GM19372 (cell line): ENCODE results near the gene CDK11A.
A peak's percentile ranks its signal among the peaks of the same experiment; 100 is the strongest.
"Not testable (repeated sequence)": the region's sequence is repeated elsewhere in the genome, so short reads cannot be mapped to it uniquely, and the experiment has no call there.

Experiments
- ATAC-seq: cut with Tn5 transposase; IDR thresholded peaks from one replicate; pipeline ENCODE4 v1.9.1; 2021; ENCODE audit warnings: mild to moderate bottlenecking, low read depth, moderate library complexity; ENCODE audit not compliant: unreplicated experiment

The CDK11A gene

DNA sequence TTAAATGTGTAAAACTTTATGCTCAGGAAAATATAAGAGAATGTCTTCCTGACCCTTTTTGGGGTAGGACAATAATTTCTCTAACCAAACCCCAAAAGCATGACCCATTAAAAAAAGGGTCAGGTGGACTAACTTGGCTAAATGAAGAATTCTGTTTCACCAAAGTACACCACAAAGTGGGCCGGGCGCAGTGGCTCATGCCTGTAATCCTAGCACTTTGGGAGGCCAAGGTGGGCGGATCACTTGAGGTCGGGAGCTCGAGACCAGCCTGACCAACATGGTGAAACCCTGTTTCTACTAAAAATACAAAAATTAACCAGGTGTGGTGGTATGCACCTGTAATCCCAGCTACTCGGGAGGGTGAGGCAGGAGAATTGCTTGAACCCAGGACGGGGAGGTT is 34.6 kb downstream of the CDK11A start:
- not testable (repeated sequence) for ATAC-seq

DNA sequence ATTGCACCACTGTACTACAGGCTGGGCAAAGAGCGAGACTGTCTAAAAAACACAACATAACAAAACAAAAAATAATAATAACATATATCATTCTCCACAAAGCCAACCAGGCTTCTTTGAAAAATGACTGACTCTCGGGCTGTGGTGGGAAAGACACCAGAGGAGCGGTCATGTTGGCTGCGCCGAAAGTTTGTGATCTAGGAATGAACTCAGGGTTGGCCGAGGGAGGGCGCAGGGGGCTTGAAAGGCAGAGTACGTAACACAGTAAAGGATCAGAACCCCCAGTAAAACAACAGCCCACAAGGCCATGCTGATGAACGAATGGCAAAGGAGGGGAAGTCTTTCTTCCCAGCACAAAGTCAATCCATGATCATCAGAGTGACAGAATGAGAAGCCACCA is 36.3 kb downstream of the CDK11A start:
- no peak for ATAC-seq

DNA sequence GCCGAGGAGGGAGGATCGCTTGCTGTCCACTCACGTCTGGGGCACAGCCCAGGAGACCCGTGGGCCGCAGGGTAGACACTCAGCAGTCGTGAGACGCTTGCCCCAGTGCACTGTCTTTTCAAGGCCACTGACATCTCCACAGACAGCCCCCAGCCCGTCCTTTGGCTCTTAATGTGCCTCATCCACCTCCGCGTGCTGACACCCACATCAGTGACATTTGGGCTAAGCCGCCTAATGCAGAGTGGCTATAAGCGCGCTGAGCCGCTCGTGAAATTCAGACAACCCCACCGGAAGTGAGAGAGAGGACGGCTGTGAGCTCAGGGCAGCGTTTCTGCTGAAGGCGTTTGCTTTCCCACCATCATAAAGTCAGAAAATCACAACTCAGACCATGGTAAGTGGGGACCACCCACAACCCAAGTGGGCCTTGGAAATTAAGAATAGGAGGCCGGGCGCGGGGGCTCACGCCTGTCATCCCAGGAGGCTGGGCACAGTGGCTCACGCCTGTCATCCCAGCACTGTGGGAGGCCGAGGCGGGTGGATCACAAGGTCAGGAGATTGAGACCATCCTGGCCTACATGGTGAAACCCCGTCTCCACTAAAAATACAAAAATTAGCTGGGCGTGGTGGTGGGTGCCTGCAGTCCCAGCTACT is 40.0 kb downstream of the CDK11A start:
- ATAC-seq, result no peak

DNA sequence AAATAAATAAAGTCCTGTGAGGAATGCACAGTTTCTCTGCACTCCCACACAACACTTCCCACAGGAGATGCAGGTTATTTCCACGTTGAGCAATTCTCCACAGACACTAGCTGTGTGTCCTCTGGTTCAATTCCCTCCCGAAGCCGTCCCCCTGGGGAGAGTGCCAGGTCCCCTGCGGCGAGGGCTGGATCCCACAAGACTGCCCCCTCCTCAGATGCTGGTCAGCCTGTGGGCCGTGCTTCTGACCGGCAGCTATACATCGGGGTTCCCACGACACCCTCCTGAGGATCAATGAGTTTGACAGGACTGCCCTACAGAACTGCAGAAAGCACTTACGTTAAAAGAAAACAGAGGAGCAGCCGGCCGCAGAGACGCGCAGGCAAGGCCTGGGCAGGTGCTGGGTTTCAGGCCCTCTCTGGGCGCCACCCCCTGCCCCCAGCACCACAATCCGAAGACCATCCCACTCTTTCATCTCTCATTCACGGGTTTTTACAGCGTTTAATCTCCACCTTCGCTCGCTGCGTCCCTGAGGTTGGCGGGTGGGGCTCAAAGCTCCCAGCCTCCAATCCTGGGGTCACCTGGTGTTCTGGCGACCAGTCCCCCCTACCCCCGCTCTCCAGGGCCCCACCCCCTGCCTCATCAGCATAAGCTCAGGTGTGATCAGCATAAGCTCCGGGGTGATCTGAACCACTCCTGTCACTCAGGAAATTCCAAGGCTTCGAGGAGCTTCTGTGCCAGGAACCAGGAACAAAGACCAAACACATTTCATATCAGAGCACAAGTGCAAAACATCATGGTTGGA is 40.9 kb downstream of the CDK11A start:
- ATAC-seq, result no peak

DNA sequence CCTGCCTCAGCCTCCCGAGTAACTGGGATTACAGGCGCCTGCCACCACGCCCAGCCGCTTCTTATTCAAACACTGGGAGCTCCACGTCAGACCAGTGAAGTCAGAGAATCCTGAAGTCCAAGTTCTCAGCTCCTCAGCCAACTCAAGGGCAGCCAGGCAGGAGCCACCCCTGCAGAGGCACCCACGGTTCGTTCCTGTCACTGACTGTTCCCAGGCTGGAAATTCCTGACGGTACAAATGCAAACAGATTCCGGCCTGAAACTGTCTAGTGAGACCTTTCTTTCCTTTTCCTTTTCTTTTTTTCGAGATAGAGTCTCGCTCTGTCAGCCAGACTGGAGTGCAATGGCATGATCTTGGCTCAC is 43.3 kb downstream of the CDK11A start:
- ATAC-seq, result no peak

DNA sequence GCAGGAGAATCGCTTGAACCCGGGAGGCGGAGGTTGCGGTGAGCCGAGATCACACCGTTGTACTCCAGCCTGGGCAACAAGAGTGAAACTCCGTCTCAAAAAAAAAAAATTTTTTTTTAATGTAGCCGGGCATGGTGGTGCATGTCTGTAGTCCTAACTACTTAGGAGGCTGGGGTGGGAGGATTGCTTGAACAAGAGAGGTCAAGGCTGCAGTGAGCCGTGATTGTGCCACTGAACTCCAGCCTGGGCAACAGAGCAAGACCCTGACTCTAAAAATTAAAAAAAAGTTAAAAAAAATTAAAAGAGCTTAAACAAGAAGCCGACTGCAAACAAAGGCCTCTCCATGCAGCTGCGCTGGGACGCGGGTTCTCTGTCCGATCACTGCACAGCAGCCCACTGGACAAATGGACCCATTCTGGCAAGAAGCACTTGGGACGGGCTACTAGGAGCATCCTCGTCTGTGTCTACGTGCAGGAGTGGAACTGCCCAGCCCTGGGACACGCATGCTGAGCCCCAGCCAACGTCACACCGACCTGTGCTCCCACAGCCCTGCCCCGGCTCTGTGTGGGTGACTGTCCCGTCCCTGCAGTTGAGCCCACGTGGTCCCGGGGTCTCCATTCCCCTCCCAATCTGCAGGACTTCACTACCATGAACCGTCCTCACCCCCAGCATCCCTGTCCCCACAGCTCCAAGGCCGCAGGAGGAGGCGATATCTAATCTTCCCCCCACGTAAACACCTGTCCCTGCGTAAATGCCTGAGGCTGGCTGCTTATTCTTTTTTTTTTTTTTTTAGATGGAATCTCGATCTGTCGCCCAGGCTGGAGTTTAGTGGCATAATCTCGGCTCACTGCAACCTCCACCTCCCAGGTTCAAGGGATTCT is 43.9 kb downstream of the CDK11A start:
- no peak for ATAC-seq

DNA sequence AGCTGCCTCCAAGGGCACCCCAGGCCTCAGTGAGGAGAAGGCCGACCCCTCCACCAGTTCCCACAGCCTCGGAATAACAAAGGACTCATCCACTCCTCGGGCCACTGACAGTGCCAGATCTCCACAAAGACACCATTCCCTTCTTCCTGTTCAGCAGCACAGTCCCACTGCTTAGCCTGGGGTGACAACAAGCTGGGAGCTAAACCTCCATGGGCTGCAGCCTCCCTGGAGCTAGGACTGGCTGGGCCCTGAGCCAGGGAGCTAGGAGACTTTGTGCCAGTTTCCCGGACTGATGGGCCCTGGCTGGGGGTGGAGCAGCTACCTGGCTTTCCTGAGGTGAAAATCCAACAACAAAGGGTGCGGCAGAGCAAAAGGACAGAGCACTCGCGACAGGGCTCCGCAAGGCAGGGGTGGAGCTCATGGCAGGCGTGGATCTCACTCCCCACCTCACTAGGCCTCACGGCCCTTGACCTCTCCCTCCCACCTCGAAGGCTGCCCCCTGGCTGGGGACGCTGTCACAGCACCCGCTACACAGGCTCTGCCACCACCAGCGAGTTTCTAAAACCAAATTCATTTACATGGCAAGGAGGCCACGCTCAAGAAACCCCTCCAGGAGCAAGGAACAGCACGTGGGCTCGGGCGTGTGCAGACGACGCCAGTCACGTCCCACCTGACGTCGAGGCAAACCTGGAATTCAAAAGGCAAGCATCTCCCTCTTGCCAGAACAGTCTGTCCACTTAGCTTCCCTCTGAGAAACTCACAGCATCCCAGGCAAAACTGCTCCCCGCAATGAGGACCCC is 45.4 kb downstream of the CDK11A start:
- no peak for ATAC-seq

DNA sequence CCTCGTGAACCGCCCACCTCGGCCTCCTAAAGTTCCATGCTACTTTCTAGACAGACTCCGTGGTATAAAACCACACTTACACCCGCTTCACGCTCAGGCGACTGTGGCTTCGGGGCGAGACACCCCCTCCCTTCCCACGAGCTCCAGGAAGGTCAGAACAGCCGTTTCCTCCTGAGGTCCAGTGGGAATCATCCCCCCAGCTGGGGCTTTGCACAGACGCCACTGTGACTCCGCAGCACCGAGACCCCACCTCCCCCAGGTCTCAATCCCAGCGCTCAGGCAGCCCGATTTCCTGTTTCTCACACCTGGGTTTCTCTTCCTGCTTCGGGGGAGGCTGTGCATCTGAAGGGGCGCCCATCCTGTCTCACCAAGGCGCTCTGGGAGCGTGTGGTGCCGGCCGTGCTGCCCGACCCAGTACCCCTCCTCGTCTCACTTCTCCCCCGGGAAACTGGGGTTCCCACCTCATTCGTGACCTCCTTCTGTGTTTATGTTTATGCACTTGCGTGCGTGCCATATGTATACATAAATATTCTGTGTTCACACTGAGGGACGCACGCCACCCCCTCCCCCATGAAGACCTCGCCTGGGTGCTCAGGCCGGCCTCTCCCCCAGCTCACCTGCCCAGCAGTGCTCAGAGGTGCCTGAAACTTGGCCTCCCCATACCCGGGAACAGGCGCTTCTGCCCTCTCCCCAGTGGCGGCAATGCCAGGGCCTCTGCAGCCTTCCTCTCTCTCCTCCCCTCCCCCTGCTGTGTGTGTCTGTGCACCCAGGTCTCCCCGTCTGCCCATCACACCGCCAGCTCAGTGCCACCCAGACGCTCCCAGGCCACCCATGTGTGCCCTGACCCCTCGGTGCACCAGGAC is 46.2 kb downstream of the CDK11A start:
- ATAC-seq, result peak; percentile 55

DNA sequence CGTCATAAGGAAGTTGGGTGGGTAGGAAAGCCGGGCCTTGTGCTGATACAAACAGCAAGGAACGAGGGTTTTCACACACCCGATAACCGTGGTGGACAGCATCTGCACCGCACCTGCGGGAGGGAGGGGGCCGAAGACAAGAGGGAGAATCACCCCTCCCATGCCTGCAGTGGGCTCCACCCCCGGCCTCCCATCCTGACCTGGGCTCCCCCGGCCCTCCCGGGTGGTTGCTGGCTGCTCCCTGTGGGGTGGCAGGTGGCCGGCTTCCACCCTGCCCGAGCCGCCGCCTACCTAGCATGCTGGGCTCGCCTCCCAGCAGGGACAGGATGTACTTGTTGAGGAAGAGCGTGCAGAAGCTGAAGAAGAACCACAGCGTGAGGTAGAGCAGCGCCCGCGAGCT is 48.1 kb downstream of the CDK11A start:
- not testable (repeated sequence) for ATAC-seq

DNA sequence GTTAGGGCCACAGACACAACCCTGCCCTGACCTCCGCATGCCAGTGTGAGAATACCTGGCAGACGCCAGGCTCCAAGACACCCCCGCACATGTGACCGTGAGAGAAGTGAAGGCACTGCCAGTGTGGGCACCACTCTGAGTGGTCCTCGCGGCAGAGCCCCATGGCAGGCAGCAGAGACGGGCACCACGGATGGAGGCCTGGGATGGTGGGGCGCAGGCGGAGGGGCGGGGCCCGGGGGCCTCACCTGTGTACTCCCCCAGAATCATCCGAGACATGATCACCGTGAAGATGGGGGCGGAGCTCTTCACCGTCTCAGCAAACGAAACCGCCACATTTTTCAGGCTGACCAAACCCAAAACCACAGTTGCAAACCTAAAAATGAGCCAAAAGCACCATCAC is 48.9 kb downstream of the CDK11A start:
- ATAC-seq, result not testable (repeated sequence)

DNA sequence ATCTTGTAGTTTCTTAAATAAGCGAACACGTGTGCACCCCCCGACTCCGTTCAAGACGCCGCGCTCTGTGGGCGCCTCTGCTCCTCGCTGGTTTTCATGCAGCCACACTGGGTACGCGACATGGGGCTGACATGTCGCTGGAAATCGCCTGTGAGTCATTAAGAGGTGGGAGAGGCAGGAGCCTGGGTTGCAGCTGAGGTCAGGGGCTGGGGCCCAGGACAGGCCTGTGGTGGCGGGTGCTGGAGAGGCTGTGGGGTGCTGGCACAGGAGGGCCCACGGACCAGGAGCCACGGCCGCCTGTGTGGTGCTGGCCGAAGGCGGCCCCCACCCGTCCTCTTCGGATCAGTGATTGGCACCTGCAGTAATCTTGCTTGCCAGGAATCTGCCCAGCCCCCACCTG is 49.4 kb downstream of the CDK11A start:
- not testable (repeated sequence) for ATAC-seq

DNA sequence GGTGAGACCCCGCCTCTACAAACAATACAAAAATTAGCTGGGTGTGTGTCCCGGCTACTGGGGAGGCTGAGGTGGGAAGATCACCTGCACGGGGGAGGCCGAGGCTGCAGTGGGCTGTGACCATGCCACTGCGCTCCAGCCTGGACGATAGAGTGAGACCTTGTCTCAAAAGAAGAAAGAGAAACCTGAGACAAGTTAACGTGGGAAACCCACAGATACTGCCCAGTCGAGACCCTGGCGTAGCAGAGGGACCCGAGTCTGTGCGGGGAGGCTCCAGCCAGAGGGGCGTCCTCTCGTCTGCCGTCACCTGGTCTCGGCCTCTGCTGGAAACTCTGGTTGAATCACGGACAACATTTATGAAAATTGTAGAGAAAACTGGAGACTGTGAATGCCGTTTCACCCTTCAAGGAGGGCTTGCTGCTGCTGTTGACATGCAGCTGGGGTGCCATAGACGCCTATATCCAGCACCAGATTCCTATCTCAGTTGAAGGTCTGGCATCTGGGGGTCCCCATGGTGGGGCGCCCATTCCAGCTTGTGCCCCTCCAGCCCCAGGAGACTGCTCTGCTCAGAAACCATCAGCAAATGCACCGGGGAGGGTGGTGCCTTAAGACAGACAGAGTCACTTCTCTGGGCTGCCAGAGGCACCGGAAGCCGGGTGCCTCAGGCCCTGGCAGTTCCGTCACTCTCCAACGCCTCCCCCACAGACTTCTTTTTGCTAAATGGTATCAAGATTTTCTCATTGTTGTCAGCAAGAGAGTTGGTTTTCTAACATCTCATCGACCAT is 51.8 kb downstream of the CDK11A start:
- no peak for ATAC-seq

DNA sequence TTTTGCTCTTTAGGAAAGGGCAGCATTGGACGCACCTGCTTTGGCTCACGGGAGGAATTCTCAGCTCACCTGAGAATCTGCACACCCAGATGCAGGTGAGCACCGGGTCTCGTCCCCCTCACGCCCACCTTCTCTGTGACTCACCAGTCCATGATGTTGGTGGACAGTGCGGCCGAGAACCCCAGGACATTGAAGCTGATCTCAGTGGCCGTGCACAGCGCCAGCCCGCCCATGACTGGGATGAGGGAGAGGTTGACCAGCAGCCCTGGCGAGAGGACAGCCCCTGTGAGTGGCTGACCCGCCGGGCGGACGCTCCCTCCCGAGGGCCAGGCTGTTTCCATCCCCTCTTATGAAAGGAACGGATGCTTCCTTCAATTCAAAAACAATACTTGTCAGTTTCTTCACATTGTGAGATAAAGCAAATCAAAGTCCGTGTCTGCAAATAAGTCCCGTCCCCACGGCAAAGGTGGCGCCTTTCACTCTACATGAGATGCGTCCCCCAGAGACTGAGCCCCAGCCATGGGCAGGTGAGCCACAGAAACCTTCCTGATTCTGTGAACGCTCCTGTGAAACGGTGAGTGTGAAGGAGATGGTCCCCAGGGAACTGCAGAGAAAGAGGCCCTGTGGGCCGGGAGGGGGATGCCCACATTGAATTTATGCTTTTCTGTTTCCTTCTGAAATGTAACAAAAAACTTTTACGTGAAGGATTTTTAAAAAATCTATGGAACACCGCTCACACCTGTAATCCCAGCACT is 52.6 kb downstream of the CDK11A start:
- no peak for ATAC-seq

DNA sequence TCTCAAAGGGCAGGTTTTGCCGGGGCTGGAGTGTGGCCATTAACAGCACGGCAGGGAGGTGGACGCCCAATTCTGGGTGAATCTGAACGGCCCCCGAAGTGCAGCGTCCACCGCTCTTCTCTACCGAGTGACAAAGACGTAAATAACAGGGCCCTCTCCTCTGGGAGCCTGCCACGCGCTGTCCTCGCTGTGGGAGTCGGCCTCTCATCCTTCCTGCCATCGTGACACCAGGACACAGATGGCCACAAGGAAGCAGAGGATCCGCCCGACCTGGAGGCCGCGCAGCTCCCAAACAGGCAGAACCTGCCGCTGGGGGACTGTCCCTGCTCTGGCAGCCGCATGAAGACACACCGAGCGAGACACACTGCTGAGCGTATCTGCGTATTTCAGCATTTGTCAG is 53.3 kb downstream of the CDK11A start:
- no peak for ATAC-seq

DNA sequence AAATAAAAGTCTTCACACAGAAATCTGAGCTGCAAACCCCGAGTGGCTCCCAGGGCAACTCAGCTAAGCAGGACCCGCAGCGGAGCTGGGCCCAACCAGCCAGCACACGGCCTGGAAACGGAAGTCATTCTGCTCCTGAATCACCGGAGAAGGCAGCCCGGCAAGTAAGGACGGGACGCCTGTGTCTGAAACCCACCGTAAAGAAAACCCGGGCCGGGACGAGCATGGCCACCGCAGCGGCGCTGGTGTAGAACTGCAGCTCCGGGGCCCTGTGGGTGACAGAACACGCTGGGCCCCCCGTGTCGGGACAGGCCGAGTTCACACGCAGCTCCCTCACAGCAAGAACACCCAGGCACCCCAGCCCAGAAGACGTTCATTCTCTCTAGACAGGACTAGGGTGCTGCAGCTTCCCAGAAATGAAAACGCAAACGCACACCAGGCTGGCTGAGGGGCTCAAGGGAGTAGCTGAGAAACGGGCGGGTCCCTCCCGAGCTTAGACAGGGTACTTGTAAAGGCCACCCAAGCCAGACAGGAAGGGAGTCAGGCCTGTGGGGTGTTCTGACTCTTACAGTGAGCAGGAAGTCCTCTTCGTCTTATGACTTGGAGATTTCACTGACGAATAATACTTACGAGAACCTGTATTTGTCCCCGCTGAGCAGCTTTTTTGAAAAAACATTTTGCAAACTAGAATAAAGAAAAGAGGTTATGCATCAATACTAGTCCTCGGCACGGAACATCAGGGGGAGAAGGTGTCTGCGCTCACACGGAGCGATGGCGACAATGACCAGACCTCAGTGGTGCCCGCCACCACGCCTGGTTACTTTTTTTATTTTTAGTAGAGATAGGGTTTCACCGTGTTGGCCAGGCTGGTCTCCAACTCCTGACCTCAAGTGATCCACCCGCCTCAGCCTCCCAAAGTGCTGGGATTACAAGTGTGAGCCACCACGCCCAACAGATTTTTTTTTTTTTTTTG is 54.4 kb downstream of the CDK11A start:
- no peak for ATAC-seq

DNA sequence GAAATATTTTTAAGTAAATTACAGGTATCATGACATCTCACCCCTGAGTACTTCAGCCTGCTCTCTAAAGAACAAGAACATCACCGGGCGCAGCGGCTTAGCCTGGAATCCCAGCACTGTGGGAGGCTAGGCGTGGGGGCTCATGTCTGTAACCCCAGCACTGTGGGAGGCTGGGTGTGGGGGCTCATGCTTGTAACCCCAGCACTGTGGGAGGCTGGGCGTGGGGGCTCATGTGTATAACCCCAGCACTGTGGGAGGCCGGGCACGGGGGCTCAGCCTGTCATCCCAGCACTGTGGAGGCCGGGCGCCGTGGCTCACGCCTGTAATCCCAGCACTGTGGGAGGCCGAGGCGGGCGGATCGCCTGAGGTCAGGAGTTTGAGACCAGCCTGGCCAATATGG is 57.6 kb downstream of the CDK11A start:
- no peak for ATAC-seq

DNA sequence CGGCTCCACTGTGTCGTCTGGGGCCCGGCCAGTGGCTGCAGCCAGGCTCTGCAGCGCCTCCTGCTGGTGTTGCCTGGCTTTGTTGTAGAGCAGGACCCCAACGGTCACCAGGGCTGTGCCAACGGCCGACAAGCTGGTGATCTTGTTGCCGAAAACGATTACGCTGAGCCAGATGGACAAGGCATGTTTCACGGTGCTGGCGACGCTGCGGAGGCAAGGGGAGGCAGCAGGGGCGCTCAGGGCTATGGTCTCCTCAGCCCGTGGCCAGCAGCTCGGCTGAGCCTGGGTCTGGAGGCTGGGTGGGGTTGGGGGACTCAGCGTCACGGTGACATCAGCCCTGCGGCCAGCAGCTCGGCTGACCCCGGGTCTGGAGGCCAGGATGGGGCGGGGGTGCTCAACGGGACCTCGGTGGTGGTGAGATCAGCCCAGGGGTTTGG is 58.3 kb downstream of the CDK11A start:
- no peak for ATAC-seq
